ENCODE data around the gene LCA5L.

DNA sequence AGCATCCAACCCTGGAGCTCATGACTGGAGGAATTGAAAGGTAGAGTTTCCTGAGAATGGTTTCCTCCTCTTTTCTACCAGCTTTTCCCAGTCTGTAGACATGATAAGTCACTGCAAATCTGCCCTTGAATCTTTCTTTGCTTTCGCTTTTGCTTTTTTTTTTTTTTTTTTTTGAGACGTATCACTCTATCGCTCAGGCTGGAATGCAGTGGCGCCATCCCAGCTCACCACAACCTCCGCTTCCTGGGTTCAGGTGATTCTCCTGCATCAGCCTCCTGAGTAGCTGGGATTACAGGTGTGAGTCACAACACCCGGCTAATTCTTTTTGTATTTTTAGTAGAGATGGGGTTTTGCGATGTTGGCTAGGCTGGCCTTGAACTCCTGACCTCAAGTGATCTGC, 1.7 kb upstream of the LCA5L start:
- TF ChIP-seq, protein P1, sequence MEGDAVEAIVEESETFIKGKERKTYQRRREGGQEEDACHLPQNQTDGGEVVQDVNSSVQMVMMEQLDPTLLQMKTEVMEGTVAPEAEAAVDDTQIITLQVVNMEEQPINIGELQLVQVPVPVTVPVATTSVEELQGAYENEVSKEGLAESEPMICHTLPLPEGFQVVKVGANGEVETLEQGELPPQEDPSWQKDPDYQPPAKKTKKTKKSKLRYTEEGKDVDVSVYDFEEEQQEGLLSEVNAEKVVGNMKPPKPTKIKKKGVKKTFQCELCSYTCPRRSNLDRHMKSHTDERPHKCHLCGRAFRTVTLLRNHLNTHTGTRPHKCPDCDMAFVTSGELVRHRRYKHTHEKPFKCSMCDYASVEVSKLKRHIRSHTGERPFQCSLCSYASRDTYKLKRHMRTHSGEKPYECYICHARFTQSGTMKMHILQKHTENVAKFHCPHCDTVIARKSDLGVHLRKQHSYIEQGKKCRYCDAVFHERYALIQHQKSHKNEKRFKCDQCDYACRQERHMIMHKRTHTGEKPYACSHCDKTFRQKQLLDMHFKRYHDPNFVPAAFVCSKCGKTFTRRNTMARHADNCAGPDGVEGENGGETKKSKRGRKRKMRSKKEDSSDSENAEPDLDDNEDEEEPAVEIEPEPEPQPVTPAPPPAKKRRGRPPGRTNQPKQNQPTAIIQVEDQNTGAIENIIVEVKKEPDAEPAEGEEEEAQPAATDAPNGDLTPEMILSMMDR (IDR thresholded peaks at IDR 0.05): no peak
- no peak for TF ChIP-seq POLR2AphosphoS5 (IDR thresholded peaks at IDR 0.05)
